T follicular helper cell (primary cell): Measurements from ENCODE around the gene SUFU.

Experiments
- DNase-seq: peaks from one replicate; pipeline ENCODE4 v3.0.0-alpha.2; 2020; ENCODE audit warnings: low read depth

Gene SUFU

DNA sequence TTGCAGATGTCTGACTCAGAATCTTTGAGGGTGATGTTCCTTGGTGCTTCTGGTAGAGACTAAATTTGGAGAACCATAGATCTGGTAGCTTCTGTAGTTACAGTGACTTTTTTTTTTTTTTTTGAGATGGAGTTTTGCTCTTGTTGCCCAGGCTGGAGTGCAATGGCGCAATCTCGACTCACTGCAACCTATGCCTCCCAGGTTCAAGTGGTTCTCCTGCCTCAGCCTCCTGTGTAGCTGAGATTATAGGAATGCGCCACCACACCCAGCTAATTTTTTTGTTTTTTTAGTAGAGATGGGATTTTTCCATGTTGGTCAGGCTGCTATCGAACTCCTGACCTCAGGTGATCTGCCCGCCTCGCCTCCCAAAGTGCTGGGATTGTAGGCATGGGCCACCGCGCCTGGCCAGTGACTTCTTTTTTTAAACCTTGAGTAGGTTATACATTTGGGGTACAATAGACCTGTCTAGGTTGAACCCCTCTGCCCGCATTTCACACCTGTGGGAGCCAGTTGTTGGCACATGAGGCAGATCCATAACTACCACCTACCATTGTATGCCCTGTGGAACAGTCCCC is 47.0 kb downstream of the SUFU start:
- no peak for DNase-seq

DNA sequence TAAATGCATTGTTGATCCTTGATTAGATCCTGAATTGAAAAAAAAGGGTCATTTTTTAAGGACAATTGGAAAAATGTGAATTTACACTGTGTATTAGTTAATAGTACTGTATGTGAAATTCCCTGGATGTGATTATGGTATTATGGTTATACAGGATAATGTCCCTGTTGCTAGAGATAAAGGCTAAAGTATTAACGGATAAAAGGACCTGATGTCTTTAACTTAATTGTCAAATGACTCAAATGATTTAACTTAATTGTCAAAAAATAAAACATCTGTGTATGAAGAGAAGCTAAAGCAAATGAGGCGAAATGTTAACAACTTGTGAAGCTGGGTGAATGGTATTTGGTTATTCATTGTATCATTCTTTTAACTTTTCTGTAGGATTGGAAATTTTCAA is 48.8 kb downstream of the SUFU start:
- no peak for DNase-seq

DNA sequence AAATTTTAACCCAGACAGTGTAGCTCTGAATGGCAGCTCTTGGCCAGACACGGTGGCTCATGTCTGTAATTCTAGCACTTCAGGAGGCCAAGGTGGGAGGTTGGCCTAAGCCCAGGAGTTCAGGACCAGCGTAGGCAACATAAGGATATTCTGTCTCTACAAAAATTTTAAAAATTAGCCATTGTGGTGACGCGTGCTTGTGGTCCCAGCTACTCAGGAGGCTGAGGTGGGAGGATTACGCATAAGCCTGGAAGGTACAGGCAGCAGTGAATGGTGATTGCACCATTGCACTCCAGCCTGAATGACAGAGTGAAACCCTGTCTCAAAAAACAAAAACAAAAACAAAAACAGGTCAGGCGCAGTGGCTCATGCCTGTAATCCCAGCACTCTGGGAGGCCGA is 50.0 kb downstream of the SUFU start:
- DNase-seq = no peak

DNA sequence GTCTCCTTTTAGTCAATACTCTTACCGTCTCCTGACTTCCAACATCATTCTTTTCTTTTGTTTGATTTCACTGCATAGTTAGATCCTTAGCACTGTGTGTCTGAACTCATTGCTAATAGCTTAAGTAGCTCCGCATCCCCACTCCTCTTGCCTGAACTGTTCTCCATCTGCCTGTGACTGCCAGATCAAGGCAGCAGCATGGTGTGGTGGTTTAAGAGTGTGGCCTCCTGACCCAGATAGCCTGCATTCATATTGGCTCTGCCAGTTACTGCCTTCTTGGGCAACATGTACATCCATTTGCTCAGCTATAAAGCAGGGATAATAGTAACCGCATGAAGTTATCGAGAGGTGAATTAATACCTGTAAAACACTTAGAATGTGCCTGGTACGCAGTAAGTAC is 50.8 kb downstream of the SUFU start:
- DNase-seq = no peak

DNA sequence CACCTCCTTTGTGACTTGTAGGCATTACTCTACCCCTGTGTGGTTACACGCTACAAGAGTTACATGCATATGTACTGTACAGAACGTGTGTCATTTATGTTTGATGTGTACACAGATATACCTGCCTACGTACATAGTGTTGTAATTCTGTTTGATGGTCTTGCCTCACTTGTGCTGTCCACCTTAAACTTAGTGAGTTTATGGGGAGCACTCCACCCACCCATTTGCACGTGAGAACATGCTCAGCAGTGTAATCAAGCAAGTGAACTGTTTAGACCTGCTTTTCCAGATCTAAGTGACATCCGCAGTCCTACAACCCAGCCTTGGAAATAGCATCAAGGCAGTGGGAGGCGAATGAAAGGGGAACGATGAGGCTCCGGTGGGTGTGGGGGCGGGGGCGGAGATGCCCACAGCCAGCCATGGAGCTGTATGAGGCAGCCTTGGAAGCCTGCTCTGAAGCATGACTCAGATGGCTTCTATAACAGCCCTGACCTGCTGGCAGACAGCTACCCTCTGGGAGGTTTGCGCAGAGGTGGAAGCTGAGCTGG is 52.1 kb downstream of the SUFU start:
- no peak for DNase-seq

DNA sequence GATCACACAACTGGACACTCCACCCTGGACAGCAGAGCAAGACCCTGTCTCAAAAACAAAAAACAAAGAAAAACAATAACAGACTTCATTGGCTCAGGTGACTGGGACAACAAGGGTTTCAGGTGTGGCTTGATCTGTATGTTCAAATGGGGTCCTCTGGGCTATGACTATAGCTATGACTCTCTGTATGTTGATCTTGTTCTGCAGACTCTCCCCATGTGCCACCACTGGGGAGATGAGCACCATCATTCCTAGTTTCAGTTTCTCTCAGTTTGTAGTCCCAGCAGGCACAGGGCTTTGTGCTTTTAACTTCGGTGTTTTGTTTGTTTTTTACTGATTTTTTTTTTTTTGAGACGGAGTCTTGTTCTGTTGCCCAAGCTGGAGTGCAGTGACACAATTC is 53.8 kb downstream of the SUFU start:
- no peak for DNase-seq

DNA sequence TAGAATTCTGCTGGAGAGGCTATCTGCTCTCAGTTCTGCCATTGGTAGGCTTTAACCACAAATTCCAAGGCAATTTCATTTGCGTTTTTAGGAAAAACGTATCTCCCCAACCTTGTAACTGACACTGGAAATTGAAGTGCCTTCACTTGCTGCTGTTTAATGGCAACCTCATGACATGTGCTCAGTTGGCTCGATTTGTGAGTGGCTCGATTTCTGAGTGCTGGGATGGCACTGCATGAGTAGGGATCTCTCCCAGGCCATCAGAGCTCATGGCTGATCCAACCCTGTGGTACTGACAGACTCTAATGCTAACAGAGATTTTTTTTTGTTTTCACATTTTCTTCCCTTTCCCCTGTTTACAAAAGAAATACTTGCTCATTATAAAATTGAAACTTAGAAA is 56.0 kb downstream of the SUFU start:
- no peak for DNase-seq

DNA sequence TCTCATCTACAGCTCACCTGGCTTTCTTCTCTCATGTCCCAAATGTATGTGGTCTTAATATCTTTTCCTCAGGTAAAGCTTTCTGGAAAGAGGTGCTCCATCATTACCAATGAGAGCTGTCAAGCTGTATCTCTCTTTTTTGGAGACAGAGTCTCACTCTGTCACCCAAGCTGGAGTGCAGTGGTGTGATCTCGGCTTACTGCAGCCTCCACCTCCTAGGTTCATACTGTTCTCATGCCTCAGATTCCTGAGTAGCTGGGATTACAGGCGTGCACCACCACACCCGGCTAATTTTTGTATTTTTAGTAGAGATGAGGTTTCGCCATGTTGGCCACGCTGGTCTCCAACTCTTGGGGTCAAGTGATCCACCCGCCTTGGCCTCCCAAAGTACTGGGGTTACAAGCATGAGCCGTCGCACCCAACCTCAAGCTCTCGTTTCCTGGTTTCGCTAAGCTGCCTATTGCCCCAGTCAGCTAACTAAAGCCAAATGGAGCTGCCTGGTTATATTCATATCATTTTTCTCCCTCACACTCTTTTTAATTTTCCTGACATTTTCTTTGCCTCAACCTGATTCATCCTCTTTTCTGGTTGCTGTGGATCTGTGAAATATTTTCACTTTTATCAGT is 60.5 kb downstream of the SUFU start:
- DNase-seq = no peak

DNA sequence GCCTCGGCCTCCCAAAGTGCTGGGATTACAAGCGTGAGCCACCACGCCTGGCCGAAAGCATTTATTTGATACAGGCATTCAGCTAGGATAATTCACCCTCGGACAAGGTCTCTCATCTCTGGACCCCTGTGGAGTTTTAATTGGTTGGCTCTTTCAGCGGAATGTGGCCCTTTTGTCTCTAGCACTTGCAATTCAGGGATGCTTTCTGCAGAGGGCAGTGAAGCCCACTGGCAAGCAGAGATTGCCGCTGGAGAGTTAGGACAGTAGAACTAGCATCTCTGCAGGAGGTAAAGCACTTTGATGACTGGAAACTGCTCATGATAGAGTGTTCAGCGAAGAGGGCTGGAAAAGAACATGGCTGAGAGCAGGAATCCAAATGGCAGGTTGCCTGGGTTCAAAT is 62.0 kb downstream of the SUFU start:
- no peak for DNase-seq

DNA sequence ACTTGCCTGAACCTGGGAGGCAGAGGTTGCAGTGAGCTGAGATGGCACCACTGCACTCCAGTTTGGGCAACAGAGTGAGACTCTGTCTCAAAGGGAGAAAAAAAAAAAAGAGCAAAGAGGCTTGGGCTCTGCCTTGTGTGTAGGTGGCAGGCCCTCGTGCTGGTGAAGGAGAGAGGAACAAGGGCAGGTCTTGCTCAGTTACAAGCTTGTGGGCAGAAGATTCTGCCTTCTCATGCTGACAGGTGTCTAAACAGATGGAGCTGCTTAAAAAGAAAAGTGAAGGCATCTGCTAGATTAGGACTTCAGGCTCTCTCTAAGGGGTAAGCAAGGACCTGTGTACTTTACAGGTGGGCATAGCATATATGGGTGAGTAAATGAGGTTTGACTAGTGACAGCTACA is 75.0 kb downstream of the SUFU start:
- DNase-seq = no peak

DNA sequence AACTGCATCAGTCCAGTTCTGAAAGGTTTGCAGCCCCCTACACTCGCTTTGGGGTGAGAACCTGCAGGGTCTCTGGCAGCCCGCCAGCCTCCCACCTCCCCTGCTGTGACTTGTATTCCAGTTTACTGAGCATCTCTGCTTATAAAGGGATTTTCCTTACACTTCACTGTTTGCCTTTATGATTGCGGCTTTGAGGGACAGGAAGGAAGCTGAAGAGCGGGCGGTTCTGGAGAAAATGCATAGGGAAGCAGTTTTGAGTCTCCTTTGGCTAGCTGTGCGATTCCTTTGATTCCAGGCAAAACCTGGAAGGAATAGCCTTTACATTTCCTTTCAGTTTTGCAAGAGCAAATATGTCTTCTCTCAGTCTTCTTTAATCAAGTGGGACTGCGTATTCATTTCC is 75.6 kb downstream of the SUFU start:
- DNase-seq = no peak

DNA sequence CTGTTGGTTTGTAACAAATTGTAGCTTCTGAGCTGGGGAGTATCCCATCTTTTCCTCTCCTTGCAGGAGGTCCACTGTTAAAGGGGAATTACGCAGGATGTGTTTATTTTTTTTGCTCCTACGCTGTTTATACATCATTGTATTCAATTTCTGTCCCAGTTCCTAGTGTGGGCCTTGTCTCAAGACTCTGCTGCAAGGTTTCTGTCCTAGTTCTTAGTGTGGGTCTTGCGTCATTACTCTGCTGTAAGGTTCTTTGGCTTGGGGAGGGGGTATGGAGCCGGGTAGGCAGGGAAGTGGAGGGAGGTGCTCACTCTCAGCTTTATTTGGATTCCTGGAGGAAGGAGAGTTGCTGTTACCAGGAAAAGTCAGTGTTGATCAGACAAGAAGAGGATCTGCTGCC is 76.5 kb downstream of the SUFU start:
- no peak for DNase-seq

DNA sequence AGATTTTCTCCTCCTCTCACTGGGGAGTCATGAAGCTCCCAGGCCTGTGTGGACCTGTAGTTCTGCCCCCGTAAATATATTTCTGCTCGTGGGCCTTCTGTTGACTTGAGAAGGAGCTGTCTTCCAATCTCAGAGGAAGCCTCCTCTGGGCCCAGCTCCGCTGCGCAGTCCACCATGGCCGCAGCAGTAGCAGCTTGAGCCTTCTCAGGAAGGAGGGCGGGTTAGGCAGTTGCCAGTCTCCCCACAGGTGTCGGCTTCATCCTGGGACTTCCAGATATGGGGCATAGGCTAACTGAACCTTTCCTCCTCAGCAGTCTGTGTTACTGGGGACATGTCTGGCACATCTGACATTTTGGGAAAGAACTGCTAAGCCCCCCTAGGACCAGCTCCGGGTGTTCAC is 77.6 kb downstream of the SUFU start:
- DNase-seq = no peak

DNA sequence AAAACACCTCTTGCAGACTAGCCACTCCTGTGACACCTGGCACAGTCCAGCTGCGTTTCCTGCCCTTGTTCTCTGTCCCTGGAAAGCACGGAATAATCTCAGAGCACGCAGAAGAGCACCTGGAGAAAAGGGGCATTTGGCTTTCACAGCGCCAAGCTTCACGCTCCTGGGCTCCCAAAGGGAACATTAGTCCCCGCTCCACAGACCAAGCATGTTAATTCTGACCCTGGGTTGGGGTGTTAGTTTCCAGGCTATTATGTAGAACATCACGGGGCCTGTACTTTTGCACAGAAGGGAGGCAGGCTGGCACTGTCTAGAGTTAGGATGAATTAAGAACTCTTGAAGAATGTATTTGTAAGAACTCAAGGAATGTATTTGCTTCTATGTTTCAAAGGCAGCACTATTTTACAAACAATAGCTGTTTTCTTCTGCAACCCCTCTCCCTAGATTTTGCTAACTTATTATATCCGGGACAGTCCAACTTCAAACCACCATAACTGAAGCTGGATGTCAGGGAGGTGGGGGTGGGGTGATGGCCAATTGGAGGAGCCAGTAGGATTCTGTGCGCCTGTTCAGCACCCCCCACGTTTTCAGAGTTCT is 78.3 kb downstream of the SUFU start:
- DNase-seq = no peak

DNA sequence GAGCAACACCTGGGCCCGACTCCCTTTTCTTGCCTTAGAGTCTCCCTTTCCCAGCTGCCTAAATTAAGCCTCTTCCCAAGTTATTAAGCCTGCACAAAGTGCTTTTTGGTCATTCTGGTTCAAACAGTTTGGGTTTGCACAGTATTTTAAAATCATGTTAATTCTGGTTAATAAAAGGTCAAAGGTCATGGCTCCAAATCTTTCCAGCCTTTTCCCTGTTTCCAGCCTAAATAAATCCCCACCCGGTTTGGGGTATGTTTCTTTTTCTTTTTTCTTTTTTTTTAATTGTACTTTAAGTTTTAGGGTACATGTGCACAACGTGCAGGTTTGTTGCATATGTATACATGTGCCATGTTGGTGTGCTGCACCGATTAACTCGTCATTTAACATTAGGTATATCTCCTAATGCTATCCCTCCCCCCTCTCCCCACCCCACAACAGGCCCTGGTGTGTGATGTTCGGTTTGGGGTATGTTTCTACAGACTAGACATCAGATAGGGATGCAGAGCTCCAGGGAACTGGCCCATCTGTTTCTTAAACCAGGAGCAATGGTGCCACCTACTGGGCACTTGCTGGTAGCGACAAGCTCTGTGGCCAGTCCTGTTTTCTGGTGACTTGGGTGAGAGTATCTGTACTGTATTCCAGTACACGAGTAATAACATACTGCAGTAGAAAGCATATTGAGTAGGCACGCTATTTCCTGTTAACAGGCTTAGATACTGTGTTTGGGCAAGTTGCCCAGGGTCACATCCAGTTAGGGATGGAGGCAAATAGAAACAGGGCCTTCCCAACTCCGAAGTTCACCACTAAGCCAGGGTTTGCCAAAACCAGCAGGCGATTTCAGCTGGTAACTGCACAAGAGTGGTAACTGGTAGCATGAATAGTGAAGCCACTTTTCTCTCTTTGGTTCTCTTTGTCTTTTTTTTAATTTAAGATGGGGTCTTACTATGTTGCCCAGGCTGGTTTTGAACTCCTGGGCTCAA is 80.0 kb downstream of the SUFU start:
- DNase-seq = peak; percentile 73

DNA sequence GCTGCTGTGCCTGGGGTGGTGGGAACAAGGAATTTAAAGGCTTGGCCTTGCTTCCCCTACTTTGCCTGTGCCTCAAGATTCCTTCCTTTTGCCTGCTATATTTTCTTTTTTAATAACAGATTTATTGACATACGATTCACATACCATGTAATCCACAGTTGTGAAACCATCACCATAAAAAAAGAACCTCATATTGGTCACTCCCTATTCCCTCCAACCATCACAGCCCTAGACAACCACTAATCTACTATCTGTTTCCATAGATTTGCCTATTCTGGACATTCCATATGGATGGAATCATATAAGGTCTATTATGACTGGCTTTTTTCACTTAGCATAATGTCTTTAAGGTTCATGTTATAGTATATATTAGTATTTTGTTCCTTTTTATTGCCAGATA is 81.3 kb downstream of the SUFU start:
- DNase-seq = no peak

DNA sequence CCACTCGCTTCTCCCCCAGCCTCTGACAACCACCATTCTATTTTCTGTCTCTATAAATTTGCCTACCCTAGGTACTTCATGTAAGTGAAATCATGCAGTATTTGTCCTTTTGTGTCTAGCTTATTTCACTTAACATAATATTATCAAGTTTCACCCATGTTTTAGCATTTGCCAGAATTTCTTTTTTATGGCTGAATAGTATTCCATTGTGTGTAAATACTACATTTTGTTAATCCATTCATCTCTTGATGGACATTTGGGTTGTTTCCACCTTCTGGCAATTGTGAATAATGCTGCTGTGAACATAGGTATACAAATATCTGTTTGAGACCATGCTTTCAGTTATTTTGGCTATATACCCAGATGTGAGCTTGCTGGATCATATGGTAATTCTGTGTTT is 83.1 kb downstream of the SUFU start:
- DNase-seq = no peak

DNA sequence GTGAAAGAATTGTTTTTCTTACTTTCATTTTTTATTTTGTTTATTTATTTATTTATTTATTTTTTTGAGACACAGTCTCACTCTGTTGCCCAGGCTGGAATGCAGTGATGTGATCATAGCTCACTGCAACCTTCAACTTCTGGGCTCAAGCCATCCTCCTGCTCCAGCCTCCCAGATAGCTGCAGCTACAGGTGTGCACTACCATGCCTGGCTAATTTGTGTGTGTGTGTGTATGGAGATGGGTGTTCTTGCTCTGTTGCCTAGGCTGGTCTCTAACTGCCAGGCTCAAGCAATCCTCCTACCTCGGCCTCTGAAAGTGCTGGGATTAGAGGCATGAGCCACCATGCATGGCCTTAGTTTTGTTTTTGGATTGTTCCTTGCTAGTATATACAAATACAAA is 85.1 kb downstream of the SUFU start:
- DNase-seq = no peak

DNA sequence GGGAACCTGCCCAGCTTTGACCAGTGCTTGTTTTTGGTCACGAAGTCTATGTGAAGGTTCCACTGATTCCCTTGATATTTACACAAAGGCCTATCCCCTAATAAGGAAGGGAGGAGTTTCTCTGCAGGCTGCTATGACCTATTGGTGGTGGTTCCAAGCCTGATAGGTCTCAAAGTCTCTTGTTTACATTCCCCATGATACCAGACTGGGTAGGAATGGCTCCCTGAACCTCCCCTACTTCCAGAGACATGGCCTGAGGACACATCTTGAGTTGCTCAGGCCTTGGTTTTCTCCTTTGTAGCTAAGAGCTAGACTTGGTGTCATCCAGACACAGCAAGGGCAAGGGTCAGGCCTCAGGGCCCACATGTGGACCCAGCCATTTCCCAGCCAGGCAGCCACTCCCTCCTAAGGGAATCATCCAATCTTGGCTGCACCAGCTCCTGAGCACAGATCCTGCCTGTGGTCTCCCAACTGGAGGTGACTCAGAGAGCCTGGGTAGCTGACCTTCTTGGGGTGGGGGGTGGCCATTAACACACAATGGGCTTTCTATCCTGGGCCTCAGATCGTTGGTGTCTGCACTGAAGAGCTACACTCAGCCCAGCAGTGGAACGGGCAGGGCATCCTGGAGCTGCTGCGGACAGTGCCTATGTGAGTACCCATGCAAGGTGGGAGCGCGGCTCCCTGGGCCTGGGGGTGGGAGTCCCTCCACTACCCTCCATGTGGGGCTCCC is 89.5 kb downstream of the SUFU start:
- DNase-seq = no peak

DNA sequence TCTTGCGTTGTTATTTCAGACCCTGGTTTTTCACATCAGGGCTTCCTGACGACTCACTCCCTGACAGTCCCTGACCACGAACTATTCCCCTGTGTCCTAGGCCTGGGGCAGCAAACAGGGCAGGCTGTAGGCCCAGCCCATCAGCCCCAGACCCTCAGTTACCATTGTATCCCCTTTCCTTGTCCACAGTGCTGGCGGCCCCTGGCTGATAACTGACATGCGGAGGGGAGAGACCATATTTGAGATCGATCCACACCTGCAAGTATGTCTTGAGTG is 90.0 kb downstream of the SUFU start:
- no peak for DNase-seq

DNA sequence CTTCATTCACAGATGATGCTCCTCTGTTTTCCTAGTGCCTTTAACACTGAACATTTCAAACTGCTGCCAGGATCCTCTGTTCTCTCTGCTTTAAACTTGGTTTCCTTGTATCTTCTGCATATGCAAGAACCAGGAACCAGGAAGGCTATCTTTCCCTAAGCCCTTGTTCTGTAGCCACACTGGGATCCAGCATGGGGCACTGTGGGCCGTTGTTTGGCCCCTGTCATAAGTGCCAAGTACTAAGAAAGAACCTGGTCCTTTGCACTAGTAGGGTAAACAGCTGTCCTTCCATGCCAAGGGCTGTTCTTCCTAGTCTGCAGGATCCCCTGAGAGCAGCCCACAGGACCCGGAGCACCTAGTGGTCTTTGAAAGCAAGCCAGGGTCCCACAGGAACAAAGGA is 91.5 kb downstream of the SUFU start:
- DNase-seq = no peak

DNA sequence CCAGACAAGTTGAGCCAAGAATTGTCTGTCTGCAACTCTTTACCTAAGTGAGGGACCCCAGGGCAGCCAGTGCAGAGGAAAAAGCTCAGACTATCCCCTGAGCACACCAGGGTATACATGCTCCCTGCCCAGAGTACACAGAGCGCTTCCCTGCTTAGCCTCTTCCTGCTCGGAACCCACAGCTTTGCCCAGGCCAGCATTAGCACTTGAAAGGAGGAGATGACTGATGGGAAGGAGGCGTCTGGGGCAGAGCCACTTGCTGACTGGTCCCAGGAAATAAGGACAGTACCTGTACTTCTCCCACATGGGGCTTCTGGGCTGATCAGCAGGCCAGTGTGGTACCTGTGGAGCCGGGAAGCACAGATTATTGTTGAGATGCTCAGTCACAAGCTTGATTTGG is 92.1 kb downstream of the SUFU start:
- no peak for DNase-seq
